ENCODE measurements around the gene PADI2. TPM values are rescaled to one million over a fixed set of nuclear protein-coding genes. Genes with fewer than 3 reads are reported as not detected.

Gene PADI2
- total and polyA plus RNA-seq, 2 experiments from 2014 or later = 1.7 to 4.3 TPM

- TF ChIP-seq NANOG (IDR thresholded peaks at IDR 0.05; ENCODE audit: borderline replicate concordance) (no peak), STAT1 (IDR thresholded peaks at IDR 0.05; ENCODE audit: unreplicated experiment) (no peak), REST (IDR thresholded peaks at IDR 0.05; ENCODE audit: unreplicated experiment) (no peak), ETS1 (IDR thresholded peaks at IDR 0.05) (no peak), CREB1 (CRISPR knock-in tag; IDR thresholded peaks at IDR 0.05; ENCODE audit: low read depth) (no peak)
Observed at GRCh38 chr1:17108360-17108759, 10.9 kb downstream of the PADI2 start (continued).

- Histone ChIP-seq H3F3A (replicated peaks; ENCODE audit: low read depth) (no peaks in the 10 kb centered on the region), H3K4me2 (no peak overlapping the region), H3K27ac (ENCODE audit: low read depth) (no peak overlapping the region), H3K27me3 (ENCODE audit: insufficient read depth) (no peaks in the 10 kb centered on the region), H4K20me1 (replicated peaks; ENCODE audit: insufficient read depth) (no peaks in the 10 kb centered on the region), H3K4me1 (ENCODE audit: insufficient read depth) (no peaks in the 10 kb centered on the region), H2AFZ (no peak overlapping the region), H3K36me3 (ENCODE audit: insufficient read depth) (no peaks in the 10 kb centered on the region), H3K9me2 (ENCODE audit: insufficient read depth) (no peaks in the 10 kb centered on the region), H3K4me3 (no peak overlapping the region), H3K79me2 (replicated peaks; ENCODE audit: insufficient read depth) (no peaks in the 10 kb centered on the region)
- peaks cover 6% of the 10 kb centered on the region for H3K27me3 Mint-ChIP-seq (ENCODE audit: insufficient read depth, low read depth, poor library complexity)
- H3K4me1 Mint-ChIP-seq = peaks cover 4% of the 10 kb centered on the region; the same call in 2 of the 3 replicates
- no peak overlapping the region for H3K27ac Mint-ChIP-seq
- no peak overlapping the region for H3K4me3 Mint-ChIP-seq
- H3K36me3 Mint-ChIP-seq (ENCODE audit: low read depth) = no peaks in the 10 kb centered on the region
- no peak for ATAC-seq
- H3K9me3 Mint-ChIP-seq = no peaks in the 10 kb centered on the region
- DNase-seq (ENCODE audit: low spot score) = no peak
- no peak for TF ChIP-seq EZH2 (IDR thresholded peaks at IDR 0.05; ENCODE audit: low read depth, unreplicated experiment)
- TF ChIP-seq CREB1 (CRISPR knock-in tag; IDR thresholded peaks at IDR 0.05; ENCODE audit: low read depth) = no peak
- TF ChIP-seq ZNF462 (CRISPR knock-in tag; IDR thresholded peaks at IDR 0.05) = no peak
- no peak for TF ChIP-seq POLR2AphosphoS5 (IDR thresholded peaks at IDR 0.05; ENCODE audit: low read depth)
- no peak for TF ChIP-seq EZH2phosphoT487 (IDR thresholded peaks at IDR 0.05; ENCODE audit: unreplicated experiment)
- TF ChIP-seq CTCF (conservative IDR thresholded peaks at IDR 0.05; ENCODE audit: low read depth in 2 of 2) = no peak
- TF ChIP-seq ETS1 (IDR thresholded peaks at IDR 0.05) = no peak
Observed at GRCh38 chr1:17104782-17105181, 14.5 kb downstream of the PADI2 start.
